ENCODE data around the gene RECQL5.

DNA sequence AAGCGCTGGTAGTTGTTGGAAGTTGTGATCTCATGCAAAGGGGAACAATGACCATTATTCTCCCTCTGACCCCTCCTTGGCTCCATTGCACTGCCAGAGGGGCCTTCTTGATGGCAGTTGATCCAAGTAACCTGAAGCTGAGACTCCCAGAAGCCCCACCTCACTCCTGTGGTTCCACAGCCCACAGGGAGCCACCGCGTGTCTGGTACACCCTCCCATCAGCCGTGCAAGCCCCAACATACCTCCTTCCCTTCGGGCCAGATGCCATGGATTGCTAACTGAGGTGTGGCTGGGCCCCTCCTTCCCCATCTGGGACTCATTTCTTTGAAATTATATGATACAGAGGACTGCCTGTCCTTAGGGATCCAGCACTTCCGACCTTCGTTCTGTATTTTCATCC lies 18.0 kb upstream of the RECQL5 start:
- TF ChIP-seq CTCF (IDR thresholded peaks at IDR 0.05) (no peak), POLR2A (IDR thresholded peaks at IDR 0.05) (no peak)
